Omental fat pad (tissue), 4 donors: Measurements from ENCODE around the gene ARFGEF3. TPM values are rescaled to one million over a fixed set of nuclear protein-coding genes. Genes with fewer than 3 reads are reported as not detected.
A peak's percentile ranks its signal among the peaks of the same experiment; 100 is the strongest.

Source experiments
- ATAC-seq: fragments of 150-250 bp; one replicate; pipeline ENCODE4 v1.9.1; 2016; ENCODE audit warnings: mild to moderate bottlenecking, moderate library complexity; ENCODE audit not compliant: low FRiP score
- DNase-seq: peaks from one replicate; pipeline ENCODE4 v3.0.0-alpha.2; 2019; ENCODE audit warnings: low spot score
- total RNA-seq, 4 donors: library from RNA; depleted of rRNA; stranded (reverse); fragments of >200 nt; gene quantifications; one replicate each; pipeline ENCODE4 v1.1.0, GENCODE V29; 2016
- TF ChIP-seq, protein P1 (sequence below), 3 donors: fragments of 450-650 bp; IDR thresholded peaks; one replicate each; pipeline ENCODE4 v1.5.1; 2016 to 2017; ENCODE audit warnings: antibody characterized with exemption in 3 of 3, mild to moderate bottlenecking in 3 of 3, moderate library complexity in 2 of 3

ARFGEF3 gene, protein sequence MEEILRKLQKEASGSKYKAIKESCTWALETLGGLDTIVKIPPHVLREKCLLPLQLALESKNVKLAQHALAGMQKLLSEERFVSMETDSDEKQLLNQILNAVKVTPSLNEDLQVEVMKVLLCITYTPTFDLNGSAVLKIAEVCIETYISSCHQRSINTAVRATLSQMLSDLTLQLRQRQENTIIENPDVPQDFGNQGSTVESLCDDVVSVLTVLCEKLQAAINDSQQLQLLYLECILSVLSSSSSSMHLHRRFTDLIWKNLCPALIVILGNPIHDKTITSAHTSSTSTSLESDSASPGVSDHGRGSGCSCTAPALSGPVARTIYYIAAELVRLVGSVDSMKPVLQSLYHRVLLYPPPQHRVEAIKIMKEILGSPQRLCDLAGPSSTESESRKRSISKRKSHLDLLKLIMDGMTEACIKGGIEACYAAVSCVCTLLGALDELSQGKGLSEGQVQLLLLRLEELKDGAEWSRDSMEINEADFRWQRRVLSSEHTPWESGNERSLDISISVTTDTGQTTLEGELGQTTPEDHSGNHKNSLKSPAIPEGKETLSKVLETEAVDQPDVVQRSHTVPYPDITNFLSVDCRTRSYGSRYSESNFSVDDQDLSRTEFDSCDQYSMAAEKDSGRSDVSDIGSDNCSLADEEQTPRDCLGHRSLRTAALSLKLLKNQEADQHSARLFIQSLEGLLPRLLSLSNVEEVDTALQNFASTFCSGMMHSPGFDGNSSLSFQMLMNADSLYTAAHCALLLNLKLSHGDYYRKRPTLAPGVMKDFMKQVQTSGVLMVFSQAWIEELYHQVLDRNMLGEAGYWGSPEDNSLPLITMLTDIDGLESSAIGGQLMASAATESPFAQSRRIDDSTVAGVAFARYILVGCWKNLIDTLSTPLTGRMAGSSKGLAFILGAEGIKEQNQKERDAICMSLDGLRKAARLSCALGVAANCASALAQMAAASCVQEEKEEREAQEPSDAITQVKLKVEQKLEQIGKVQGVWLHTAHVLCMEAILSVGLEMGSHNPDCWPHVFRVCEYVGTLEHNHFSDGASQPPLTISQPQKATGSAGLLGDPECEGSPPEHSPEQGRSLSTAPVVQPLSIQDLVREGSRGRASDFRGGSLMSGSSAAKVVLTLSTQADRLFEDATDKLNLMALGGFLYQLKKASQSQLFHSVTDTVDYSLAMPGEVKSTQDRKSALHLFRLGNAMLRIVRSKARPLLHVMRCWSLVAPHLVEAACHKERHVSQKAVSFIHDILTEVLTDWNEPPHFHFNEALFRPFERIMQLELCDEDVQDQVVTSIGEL (N-terminal part only)
- 10 to 100 TPM in 1 of 4 donors, 1 to 10 TPM in 3; 4.3 to 12.7 (median 6.8) TPM for total RNA-seq

DNA sequence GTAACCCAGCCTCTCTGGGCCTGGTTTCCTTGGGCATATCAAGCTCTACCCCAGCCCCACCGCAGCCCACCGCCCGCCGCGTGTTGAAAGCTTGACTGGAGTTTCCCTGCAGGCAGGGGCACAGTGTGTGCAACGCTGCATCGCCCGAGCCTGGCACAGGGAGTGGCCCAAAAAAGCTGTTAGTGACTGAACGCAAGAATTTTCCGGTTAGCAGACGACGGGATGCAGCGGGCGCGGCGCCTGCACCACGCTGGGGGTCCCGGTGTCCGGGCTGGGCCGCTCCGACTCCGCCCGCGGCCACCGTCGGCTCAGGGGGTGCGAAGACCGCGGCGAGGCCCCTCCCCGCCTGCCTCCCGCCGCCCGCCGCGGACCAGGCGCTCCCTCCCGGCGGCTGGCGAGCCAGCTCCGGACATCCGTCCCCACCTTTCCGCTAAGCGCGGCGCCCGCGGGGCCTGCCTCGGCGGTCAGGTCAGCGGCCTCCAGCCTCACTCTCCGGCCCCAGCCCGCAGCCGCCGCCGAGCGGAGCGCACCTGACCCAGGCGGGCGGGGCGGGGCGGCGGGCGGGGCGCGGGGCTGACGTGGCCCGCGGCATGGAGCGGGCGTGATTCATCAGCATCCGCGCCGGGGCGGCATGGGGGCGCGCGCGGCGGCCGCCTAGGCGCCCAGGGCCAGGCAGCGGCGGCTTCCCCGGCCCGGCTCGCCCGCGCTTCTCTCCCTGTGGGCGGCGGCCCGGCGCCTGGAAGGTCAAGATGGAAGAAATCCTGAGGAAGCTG is at the start of gene ARFGEF3:
Gene ARFGEF3 (plus strand): TSS at position 602 of the 773 bp plus-strand sequence. CDS start 148 bp downstream, at position 750.
- ATAC-seq (peak; percentile 98), DNase-seq (peak; percentile 23)
- TF ChIP-seq, protein P1, sequence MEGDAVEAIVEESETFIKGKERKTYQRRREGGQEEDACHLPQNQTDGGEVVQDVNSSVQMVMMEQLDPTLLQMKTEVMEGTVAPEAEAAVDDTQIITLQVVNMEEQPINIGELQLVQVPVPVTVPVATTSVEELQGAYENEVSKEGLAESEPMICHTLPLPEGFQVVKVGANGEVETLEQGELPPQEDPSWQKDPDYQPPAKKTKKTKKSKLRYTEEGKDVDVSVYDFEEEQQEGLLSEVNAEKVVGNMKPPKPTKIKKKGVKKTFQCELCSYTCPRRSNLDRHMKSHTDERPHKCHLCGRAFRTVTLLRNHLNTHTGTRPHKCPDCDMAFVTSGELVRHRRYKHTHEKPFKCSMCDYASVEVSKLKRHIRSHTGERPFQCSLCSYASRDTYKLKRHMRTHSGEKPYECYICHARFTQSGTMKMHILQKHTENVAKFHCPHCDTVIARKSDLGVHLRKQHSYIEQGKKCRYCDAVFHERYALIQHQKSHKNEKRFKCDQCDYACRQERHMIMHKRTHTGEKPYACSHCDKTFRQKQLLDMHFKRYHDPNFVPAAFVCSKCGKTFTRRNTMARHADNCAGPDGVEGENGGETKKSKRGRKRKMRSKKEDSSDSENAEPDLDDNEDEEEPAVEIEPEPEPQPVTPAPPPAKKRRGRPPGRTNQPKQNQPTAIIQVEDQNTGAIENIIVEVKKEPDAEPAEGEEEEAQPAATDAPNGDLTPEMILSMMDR (IDR thresholded peaks at IDR 0.05) = no peak

DNA sequence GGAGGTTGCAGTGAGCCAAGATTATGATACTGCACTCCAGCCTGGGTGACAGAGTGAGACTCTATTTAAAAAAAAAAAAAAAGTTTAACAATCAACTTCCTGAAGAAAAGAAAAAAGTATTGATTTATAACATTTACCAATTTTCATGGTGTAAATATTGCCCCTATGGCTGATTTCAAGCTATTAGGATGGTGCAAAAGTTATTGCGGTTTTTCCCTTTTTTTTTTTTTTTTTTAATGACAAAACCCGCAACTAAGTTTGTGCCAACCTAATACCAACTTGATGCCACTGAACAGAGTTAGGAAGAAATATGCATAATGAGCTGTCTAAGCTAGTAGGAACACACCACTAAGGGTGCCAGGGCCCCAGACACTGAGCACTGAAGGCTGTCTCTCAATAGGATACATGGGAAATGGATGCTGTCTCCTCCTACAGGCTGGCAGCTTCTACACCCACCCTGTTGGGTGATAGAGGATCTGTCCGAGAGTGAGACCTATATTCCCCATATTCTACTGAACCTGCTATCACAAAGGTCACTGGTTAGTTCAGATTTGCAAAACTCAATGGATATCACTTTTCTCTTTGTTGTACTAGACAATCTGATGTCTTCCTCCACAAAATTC is 48.0 kb upstream of the ARFGEF3 start:
- TF ChIP-seq, protein P1 (IDR thresholded peaks at IDR 0.05) = no peak
- no peak for DNase-seq

DNA sequence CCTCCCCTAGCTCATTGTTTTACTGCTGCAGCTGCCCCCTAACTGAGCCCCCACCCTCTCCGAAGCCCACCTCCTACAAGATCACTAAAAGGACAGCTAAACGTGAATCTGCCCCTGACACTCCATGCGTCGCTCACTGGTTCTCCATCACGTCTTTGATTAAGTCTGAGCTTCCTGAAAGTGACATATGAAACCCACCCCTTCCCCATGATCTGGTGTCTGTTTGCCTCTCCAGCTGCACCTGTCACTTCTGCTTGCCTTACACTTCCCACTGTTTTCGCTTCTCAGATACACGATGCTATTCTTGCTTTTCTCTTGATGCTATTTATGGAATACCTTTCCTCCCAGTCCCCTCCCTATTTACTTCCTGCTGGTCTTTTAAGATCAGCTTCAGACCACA is 46.5 kb upstream of the ARFGEF3 start:
- TF ChIP-seq, protein P1 (IDR thresholded peaks at IDR 0.05) = no peak
- no peak for DNase-seq
- ATAC-seq = no peak

More for the DNA sequence above, 48.0 kb upstream of the ARFGEF3 start:
- ATAC-seq = no peak

DNA sequence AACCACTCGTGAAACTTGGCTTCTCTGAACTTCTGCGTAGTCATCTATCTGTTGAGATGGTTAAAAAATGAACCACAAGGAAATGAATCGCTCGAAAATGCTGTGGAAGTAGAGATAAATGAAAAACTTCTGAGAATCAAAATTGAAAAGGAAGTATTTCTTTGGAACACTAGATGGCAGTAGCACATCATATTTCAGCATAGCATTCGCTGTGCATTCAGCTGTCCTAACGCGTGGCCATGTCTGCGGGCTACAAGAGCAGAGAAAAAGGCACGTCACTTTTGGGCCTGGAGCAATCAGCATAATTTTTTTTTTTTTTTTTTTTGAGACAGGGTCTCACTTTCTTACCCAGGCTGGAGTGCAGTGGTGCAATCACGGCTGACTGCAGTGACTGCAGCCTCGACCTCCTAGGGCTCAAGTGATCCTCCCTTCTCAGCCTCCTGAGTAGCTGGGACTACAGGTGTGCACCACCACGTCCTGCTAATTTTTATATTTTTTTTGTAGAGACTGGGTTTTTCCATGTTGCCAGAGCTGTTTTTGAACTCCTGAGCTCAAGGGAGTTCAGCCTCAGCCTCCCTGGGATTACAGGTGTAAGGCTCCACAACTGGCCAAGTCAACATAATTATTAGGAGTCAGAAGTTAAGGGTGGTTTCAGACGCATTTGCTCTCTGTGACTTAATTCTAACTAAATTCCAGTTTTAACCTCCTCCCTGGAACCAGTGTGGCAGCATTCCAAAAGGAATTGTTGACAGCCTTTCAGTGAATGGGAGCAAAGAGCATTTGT is 45.7 kb upstream of the ARFGEF3 start:
- TF ChIP-seq, protein P1 (IDR thresholded peaks at IDR 0.05) = peak in 1 of 3 donors; percentile 47
- no peak for DNase-seq
- ATAC-seq = peak; percentile 65

DNA sequence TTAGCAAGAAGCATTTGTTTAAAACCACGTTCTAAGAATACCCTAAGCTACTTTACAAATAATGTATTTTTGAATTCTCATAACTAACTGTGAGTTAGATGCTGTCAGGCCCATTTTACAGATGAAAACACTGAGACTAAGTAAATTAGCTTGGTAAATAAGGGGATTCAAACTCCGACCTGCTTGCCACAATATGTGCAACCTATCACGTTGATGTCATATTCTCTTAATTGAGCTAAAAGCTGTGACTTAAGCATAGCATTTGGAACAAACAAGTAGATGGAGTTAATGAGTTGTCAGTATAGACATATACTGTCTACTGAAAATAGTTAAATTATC is 45.1 kb upstream of the ARFGEF3 start:
- no peak for ATAC-seq
- TF ChIP-seq, protein P1 (IDR thresholded peaks at IDR 0.05) = no peak
- no peak for DNase-seq
